ENCODE results near the gene TRIP13.

- TF ChIP-seq YY1 (IDR thresholded peaks at IDR 0.05; ENCODE audit: insufficient read depth, insufficient read length) (no peak), ZNF274 (IDR thresholded peaks at IDR 0.05; ENCODE audit: low read depth, low read length) (no peak), SUZ12 (IDR thresholded peaks at IDR 0.05; ENCODE audit: extremely low read depth, insufficient read depth, insufficient read length) (no peak)
Measured at GRCh38 chr5:936149-937144, 43.8 kb downstream of the TRIP13 start.

Measured in NT2/D1 (cell line).